Suprapubic skin (tissue), 4 donors: ENCODE measurements around the gene UBE2D2. TPM values are rescaled to one million over a fixed set of nuclear protein-coding genes. Genes with fewer than 3 reads are reported as not detected.
"Not testable (repeated sequence)": the region's sequence is repeated elsewhere in the genome, so short reads cannot be mapped to it uniquely, and the experiment has no call there.

Experiments
- DNase-seq, 2 donors: peaks; one replicate each; pipeline ENCODE4 v3.0.0-alpha.2; 2019; ENCODE audit warnings: low spot score in 2 of 2
- H3K27ac ChIP-seq: fragments of 200-600 bp; sonication (generic); one replicate; pipeline ENCODE4 v1.5.1; 2019
- H3K27me3 ChIP-seq: fragments of 200-600 bp; sonication (generic); one replicate; pipeline ENCODE4 v1.5.1; 2019
- H3K36me3 ChIP-seq: fragments of 200-600 bp; sonication (generic); one replicate; pipeline ENCODE4 v1.5.1; 2019
- H3K4me1 ChIP-seq: fragments of 200-600 bp; sonication (generic); one replicate; pipeline ENCODE4 v1.5.1; 2019
- H3K4me3 ChIP-seq: fragments of 200-600 bp; sonication (generic); one replicate; pipeline ENCODE4 v1.5.1; 2019; ENCODE audit warnings: mild to moderate bottlenecking
- H3K9me3 ChIP-seq: fragments of 200-600 bp; sonication (generic); one replicate; pipeline ENCODE4 v1.5.1; 2019
- EP300 ChIP-seq: sonication (generic); formaldehyde crosslinking; IDR thresholded peaks from one replicate; pipeline ENCODE4 v1.6.1; 2017; ENCODE audit warnings: antibody characterized with exemption
- POLR2A ChIP-seq, 2 donors: fragments of 450-650 bp; IDR thresholded peaks; one replicate each; pipeline ENCODE4 v1.6.1; 2017; ENCODE audit warnings: antibody characterized with exemption in 2 of 2, mild to moderate bottlenecking in 2 of 2, moderate library complexity in 2 of 2
- POLR2AphosphoS5 ChIP-seq, 3 donors: sonication (generic); formaldehyde crosslinking; IDR thresholded peaks; one replicate each; pipeline ENCODE4 v1.6.1; 2017; ENCODE audit warnings: antibody characterized with exemption in 3 of 3
- WGBS: methylation state at CpG from one replicate; pipeline ENCODE4 v1.1.5; 2018; 5-methylcytosine and 5-hydroxymethylcytosine counted together
- total RNA-seq, 4 donors: library from RNA; depleted of rRNA; stranded (reverse); fragments of >200 nt; gene quantifications; one replicate each; pipeline ENCODE4 v1.1.0, GENCODE V29; 2016
- TF ChIP-seq, protein P1 (sequence below), 2 donors: fragments of 200-600 bp in 1 of 2; fragments of 450-650 bp in 1 of 2; sonication (generic) in 1 of 2; IDR thresholded peaks; one replicate each; pipeline ENCODE4 v1.5.1; 2016 to 2019; ENCODE audit warnings: antibody characterized with exemption in 2 of 2, mild to moderate bottlenecking in 1 of 2, moderate library complexity in 1 of 2

Gene UBE2D2
- total RNA-seq, 4 donors from 2014 or later, result 56.6 to 70.2 (median 58.0) TPM

DNA sequence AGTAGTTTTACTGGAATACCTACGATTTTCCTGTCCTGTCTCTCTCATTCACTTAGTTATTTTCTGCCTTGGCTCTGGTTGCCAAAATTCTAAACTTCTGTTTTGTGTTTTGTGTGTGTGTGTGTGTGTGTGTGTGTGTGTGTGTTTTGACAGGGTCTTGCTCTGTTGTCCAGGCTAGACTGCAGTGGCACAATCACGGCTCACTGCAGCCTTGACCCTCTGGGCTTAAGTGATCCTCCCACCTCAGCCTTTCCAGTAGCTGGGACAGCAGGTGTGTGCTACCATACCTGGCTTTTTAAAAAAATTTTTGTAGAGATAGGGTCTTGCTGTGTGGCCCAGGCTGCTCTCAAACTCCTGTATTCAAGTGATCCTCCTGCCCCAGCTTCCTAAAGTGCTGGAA is 17.2 kb downstream of the UBE2D2 start:
- no peak for TF ChIP-seq EP300
- TF ChIP-seq, protein P1, sequence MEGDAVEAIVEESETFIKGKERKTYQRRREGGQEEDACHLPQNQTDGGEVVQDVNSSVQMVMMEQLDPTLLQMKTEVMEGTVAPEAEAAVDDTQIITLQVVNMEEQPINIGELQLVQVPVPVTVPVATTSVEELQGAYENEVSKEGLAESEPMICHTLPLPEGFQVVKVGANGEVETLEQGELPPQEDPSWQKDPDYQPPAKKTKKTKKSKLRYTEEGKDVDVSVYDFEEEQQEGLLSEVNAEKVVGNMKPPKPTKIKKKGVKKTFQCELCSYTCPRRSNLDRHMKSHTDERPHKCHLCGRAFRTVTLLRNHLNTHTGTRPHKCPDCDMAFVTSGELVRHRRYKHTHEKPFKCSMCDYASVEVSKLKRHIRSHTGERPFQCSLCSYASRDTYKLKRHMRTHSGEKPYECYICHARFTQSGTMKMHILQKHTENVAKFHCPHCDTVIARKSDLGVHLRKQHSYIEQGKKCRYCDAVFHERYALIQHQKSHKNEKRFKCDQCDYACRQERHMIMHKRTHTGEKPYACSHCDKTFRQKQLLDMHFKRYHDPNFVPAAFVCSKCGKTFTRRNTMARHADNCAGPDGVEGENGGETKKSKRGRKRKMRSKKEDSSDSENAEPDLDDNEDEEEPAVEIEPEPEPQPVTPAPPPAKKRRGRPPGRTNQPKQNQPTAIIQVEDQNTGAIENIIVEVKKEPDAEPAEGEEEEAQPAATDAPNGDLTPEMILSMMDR (IDR thresholded peaks at IDR 0.05), result no peak
- no peak for TF ChIP-seq POLR2A (IDR thresholded peaks at IDR 0.05)
- no peak for TF ChIP-seq POLR2AphosphoS5 (IDR thresholded peaks at IDR 0.05)
- Histone ChIP-seq H3K27me3 (no peaks in the 10 kb centered on the region), H3K4me1 (peaks cover 25% of the 10 kb centered on the region), H3K9me3 (no peaks in the 10 kb centered on the region), H3K4me3 (no peak overlapping the region), H3K36me3 (no peaks in the 10 kb centered on the region), H3K27ac (no peak overlapping the region)
- no peak for DNase-seq
- WGBS, result 43% methylated on average over 2 of the region's 2 CpGs

DNA sequence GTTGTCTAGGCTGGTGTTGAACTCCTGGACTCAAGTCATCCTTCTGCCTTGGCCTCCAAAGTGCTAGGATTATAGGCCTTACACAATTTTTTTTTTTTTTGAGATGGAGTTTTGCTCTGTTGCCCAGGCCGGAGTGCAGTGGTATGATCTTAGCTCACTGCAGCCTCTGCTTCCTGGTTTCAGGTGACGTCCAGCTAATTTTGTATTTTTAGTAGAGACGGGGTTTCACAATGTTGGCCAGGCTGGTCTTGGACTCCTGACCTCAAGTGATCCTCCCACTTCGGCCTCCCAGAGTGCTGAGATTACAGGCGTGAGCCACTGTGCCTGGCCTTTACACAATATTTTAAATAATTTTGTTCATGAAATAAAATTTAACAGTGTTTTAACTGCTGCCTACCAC is 21.0 kb downstream of the UBE2D2 start:
- not testable (repeated sequence) for H3K36me3 ChIP-seq, H3K27me3 ChIP-seq, H3K27ac ChIP-seq, H3K9me3 ChIP-seq, DNase-seq, H3K4me3 ChIP-seq
- 93% methylated on average over 5 of the region's 5 CpGs for WGBS
- peaks cover 13% of the 10 kb centered on the region for H3K4me1 ChIP-seq

DNA sequence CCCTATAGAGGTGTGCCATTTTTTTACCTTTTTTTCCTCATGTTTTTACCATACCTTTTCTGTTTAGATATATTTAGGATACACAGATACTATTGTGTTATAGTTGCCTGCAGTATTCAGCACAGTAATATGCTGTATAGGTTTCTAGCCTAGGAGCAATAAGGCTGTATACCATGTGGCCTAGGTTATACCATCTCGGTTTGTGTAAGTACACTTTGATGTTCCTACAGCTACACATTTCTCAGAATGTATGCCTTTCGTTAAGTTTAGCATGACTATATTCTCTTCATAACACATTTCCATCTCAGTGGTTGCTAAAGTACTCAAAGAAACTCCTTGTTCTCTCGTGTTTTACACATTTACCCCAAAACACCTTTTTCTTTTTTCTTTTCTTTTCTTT is 23.0 kb downstream of the UBE2D2 start:
- TF ChIP-seq, protein P1 (IDR thresholded peaks at IDR 0.05), result no peak
- no peak for TF ChIP-seq EP300
- no peak for TF ChIP-seq POLR2AphosphoS5 (IDR thresholded peaks at IDR 0.05)
- no peak for TF ChIP-seq POLR2A (IDR thresholded peaks at IDR 0.05)
- Histone ChIP-seq H3K9me3 (no peaks in the 10 kb centered on the region), H3K4me1 (no peaks in the 10 kb centered on the region), H3K27me3 (no peaks in the 10 kb centered on the region), H3K27ac (no peak overlapping the region), H3K4me3 (no peak overlapping the region), H3K36me3 (no peaks in the 10 kb centered on the region)
- WGBS, result 72% methylated on average over 3 of the region's 3 CpGs
- no peak for DNase-seq

DNA sequence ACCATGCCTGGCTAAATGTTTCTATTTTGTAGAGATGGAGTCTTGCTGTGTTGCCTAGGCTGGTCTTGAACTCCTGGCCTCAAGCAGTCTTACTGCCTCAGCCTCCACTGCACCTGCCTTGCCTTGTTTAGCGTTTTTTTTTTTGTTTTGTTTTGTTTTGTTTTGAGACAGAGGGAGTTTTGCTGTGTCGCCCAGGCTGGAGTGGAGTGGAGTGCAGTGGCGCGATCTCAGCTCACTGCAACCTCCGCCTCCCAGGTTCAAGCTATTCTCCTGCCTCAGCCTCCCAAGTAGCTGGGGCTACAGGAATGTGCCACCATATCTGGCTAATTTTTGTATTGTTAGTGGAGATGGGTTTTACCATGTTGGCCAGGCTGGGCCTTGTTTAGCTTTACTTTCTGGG is 27.0 kb downstream of the UBE2D2 start:
- not testable (repeated sequence) for H3K9me3 ChIP-seq, H3K27me3 ChIP-seq, H3K36me3 ChIP-seq, H3K4me3 ChIP-seq, H3K27ac ChIP-seq, DNase-seq, H3K4me1 ChIP-seq
- 95% methylated on average over 5 of the region's 5 CpGs for WGBS

DNA sequence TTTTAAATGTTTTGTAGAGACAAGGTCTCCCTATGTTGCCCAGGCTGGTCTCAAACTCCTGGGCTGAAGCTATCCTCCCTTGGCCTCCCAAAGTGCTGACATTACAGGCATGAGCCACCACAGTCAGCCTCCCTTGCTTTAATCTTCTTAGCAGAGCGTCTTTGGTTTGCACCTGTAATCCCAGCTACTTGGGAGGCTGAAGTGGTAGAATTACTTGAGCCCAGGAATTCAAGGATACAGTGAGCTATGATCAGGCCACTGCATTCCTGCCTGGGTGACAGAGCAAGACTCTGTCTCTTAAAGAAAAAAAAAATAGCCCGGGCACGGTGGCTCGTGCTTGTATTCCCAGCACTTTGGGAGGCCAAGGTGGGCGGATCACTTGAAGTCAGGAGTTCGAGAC is 27.8 kb downstream of the UBE2D2 start:
- H3K4me1 ChIP-seq, result no peaks in the 10 kb centered on the region
- TF ChIP-seq POLR2AphosphoS5 (IDR thresholded peaks at IDR 0.05), result no peak
- no peak for TF ChIP-seq POLR2A (IDR thresholded peaks at IDR 0.05)
- no peak for TF ChIP-seq EP300
- TF ChIP-seq, protein P1 (IDR thresholded peaks at IDR 0.05), result no peak
- H3K4me3 ChIP-seq, result no peak overlapping the region
- 93% methylated on average over 6 of the region's 6 CpGs for WGBS
- no peaks in the 10 kb centered on the region for H3K36me3 ChIP-seq
- no peaks in the 10 kb centered on the region for H3K27me3 ChIP-seq
- H3K9me3 ChIP-seq, result no peaks in the 10 kb centered on the region
- H3K27ac ChIP-seq, result no peak overlapping the region
- no peak for DNase-seq

DNA sequence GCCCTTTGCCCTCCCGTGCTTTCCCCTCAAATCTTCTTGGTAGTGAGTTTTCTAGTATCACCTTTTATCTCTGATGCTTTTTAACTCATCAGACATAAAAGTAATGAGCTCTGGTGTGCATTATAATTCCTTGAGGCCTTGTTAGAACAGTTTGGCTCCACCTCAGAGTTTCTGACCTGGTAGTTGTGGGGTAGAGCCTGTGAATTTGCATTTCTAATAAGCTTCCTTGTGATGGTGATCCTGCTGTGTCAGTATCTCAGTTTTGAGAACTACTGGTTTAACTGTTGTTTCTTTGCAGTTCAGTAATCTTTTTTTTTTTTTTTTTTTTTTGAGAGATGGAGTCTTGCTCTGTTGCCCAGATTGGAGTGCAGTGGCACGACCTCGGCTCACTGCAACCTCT is 31.1 kb downstream of the UBE2D2 start:
- TF ChIP-seq, protein P1 (IDR thresholded peaks at IDR 0.05), result no peak
- TF ChIP-seq POLR2A (IDR thresholded peaks at IDR 0.05) (no peak), POLR2AphosphoS5 (IDR thresholded peaks at IDR 0.05) (no peak), EP300 (no peak)
- Histone ChIP-seq H3K4me1 (no peaks in the 10 kb centered on the region), H3K9me3 (no peaks in the 10 kb centered on the region), H3K4me3 (no peak overlapping the region), H3K27me3 (no peaks in the 10 kb centered on the region), H3K36me3 (no peaks in the 10 kb centered on the region), H3K27ac (no peak overlapping the region)
- WGBS, result 92% methylated on average over 3 of the region's 3 CpGs
- DNase-seq, result no peak

DNA sequence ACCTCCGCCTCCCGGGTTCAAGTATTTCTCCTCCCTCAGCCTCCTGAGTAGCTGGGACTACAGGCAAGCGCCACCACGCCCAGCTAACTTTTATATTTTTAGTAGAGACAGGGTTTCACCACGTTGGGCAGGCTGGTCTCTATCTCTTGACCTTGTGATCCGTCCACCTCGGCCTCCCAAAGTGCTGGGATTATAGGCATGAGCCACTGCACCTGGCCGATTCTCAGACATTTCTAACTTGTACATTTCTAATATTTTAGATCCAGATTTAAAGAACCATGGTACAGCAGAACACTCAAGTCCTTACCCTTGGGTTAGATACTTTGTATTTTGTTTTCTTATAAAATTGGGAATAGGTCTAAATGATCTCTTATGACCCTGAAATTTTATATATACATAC is 31.9 kb downstream of the UBE2D2 start:
- H3K27ac ChIP-seq, H3K9me3 ChIP-seq, H3K27me3 ChIP-seq, H3K36me3 ChIP-seq, H3K4me3 ChIP-seq, DNase-seq, H3K4me1 ChIP-seq: not testable (repeated sequence)
- WGBS, result 91% methylated on average over 8 of the region's 8 CpGs
